GM19193 (cell line): ENCODE results near the gene JUNB.

Source experiments
- POLR2A ChIP-seq: IDR thresholded peaks from 4 replicates; pipeline ENCODE4 v1.6.1; 2011; ENCODE audit not compliant: insufficient read depth, insufficient read length; ENCODE audit errors: extremely low read depth

The JUNB gene

DNA sequence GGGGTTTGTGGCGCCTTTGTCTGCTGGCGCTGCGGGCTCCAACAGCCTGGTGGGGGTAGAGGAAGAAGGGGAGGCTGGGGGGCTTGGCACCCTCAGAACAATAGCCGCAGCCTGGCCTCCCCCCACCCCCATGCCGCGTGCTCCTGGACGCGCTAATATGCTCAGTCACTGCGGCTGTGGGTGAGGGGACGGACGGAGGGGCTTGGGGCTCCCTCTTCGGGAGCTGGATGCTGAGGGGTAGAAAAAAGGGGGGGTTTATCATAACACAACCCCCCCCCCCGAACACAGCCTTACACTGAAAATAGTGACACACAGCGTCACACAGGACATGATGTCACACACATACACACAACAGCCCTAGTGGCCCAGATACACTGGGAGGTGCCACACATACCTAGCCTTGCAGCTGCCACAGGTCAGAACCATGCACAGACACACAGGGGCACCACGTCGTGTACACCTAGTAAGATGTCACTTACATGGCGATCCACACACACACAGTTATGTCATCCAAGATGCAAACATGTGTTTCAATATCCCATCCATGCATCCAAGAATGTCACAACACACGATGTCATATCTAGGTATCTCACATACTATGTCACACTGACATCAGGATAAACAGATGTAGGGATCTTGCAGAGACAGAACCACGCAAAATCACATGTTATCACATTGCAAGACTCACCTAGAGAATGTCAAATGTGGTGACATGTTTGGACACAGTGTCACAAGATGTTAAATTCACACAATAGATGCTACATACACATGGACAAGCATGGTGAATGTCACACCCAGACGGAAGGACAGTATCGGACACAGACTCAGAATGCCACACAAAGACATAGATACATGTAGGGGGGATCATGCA, 47.8 kb downstream of the JUNB start:
- no peak for TF ChIP-seq POLR2A

DNA sequence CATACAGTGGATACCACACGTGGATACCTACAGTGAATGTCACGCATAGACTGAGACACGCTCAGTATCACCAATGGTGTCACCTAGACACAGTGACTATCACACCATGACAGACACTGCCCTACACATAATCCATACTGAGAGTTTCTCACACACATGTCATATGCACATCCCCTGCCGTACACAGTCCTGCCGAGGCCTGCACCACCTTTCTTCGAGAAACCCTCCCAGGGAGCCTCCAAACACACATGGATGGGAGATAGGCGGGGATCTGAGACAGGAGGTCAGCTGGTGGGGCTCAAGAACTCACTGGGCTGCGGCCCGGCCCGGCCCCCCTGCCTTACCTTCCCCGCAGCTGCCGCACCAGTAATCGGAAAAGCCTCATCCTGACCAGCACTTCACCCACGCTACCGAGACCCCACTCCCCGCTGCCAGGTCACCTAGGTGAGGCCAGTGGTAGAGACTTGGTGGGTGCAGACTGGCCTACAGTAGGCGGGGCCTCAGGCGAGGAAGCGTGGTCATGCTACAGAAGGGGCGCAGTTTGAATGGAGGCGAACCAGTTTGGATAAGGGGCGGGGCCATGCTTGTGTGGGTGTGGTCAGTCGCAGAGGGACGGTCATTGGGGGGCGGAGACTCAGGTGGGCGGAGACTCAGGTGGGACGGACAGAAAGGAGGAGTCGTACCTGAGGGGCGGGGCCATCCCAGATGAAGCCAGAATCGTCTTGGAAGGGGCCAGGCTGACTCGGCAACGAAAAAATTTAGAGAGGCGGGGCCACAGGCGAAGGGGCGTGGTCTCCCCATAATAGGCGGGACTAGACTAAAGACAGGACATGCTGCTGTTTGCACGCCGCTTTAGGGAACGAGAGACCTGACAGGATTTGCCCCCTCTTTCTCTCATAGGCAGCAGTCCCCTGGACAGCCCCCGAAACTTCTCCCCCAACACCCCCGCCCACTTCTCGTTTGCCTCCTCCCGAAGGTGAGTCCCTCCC, 49.1 kb downstream of the JUNB start:
- no peak for TF ChIP-seq POLR2A

GRCh38 chr19:12841094-12841493, 49.8 kb downstream of the JUNB start:
- no peak for TF ChIP-seq POLR2A

DNA sequence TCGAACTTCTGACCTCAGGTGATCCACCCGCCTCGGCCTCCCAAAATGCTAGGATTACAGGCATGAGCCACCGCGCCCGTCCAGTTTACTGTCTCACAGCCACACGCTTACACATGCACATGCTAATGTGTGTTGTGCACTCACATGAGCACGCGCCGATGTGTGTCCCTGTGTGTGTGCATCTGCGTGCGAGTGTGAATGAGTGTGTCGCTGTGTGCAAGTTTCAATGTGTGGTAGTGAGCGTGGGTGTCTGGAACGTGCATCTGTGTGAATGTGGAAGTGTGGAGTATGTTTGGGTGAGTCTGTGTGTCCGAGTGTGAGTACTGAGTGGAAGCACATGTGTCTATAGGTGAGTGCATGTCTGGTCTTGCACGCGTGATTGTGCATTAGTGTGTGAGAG, 51.2 kb downstream of the JUNB start:
- TF ChIP-seq POLR2A: no peak
